Endothelial cell of umbilical vein (primary cell): ENCODE data around the gene CLSTN2. TPM values are rescaled to one million over a fixed set of nuclear protein-coding genes. Genes with fewer than 3 reads are reported as not detected.

Experiments used
- BruUV-seq: library from RNA; stranded (reverse); fragments of 400-500 nt; replicated peaks from 2 replicates; lab custom pipeline; 2021; lab: Mats Ljungman, UMichigan
- CTCF ChIA-PET: fragments of 300-600, 350-600 bp; sonication (Branson Sonifier 250); formaldehyde crosslinking; loops from one replicate; lab custom pipeline; 2021; ENCODE audit warnings: antibody characterized with exemption, inconsistent platforms; lab: Charles Lee
- POLR2A ChIA-PET: fragments of 300-600, 350-600 bp; sonication (Branson Sonifier 250); formaldehyde crosslinking; loops from one replicate; lab custom pipeline; 2021; ENCODE audit warnings: antibody characterized with exemption, inconsistent platforms; lab: Charles Lee
- DNase-seq: peaks from one replicate; pipeline ENCODE4 v3.0.0-alpha.2; 2011; ENCODE audit warnings: low read depth, low spot score
- FAIRE-seq: peaks from 2 replicates; lab custom pipeline; 2011; peaks lifted over from hg19 to GRCh38; lab: Jason Lieb, UNC
- H2AFZ ChIP-seq: 2 replicates; pipeline ENCODE4 v1.6.0; 2012; ENCODE audit warnings: low read depth, low read length, control low read depth, inconsistent platforms
- H3K27ac ChIP-seq: 2 replicates; pipeline ENCODE4 v1.5.1; 2011; ENCODE audit warnings: low read depth, mild to moderate bottlenecking, control low read depth, low read length, moderate library complexity; ENCODE audit not compliant: insufficient read depth
- H3K27me3 ChIP-seq, 2 experiments: 2 replicates each; pipeline versions ENCODE4 v1.6.0 to v1.6.1; 2011; ENCODE audit warnings: low read length in 2 of 2, mixed read lengths in 1 of 2; ENCODE audit not compliant: control insufficient read depth in 2 of 2, insufficient read depth in 2 of 2
- H3K36me3 ChIP-seq, 2 experiments: 2 replicates in 1 of 2; 3 replicates in 1 of 2; pipeline ENCODE4 v1.5.1; 2011; ENCODE audit warnings: low read length in 2 of 2, mild to moderate bottlenecking in 1 of 2, moderate library complexity in 1 of 2; ENCODE audit not compliant: control insufficient read depth in 2 of 2, insufficient read depth in 2 of 2; ENCODE audit errors: extremely low read depth in 1 of 2
- H3K4me1 ChIP-seq: 3 replicates; pipeline ENCODE4 v1.5.1; 2011; ENCODE audit warnings: mild to moderate bottlenecking, low read length; ENCODE audit not compliant: control insufficient read depth, insufficient read depth; ENCODE audit errors: extremely low read depth
- H3K4me2 ChIP-seq: 2 replicates; pipeline ENCODE4 v1.6.1; 2011; ENCODE audit warnings: low read length, control low read depth, mixed read lengths; ENCODE audit not compliant: insufficient read depth
- H3K4me3 ChIP-seq, 3 experiments: fragments of 200-600 bp in 1 of 3; sonication (generic), shearing (Covaris generic) in 1 of 3; replicated peaks in 1 of 3; 2 replicates each; pipeline ENCODE4 v1.5.1; 2011 to 2016; ENCODE audit warnings: control low read depth in 3 of 3, low read length in 3 of 3, mild to moderate bottlenecking in 2 of 3, inconsistent platforms in 1 of 3, low read depth in 1 of 3, moderate library complexity in 1 of 3; ENCODE audit not compliant: insufficient read depth in 1 of 3
- H3K79me2 ChIP-seq: 2 replicates; pipeline ENCODE4 v1.6.0; 2012; ENCODE audit warnings: low read length, inconsistent platforms; ENCODE audit not compliant: control insufficient read depth, insufficient read depth
- H3K9ac ChIP-seq: replicated peaks from 2 replicates; pipeline ENCODE3; 2011; ENCODE audit warnings: low read length, control low read depth; ENCODE audit not compliant: insufficient read depth; ENCODE audit errors: extremely low read depth
- H3K9me1 ChIP-seq: replicated peaks from 3 replicates; pipeline ENCODE4 v1.6.0; 2011; ENCODE audit warnings: mild to moderate bottlenecking, low read length; ENCODE audit not compliant: control insufficient read depth, insufficient read depth; ENCODE audit errors: extremely low read depth
- H3K9me3 ChIP-seq: replicated peaks from 2 replicates; pipeline ENCODE4 v1.5.1; 2012; ENCODE audit warnings: low read length, inconsistent platforms; ENCODE audit not compliant: control insufficient read depth, insufficient read depth
- H4K20me1 ChIP-seq: replicated peaks from 2 replicates; pipeline ENCODE3; 2011; ENCODE audit warnings: mild to moderate bottlenecking, low read length; ENCODE audit not compliant: control insufficient read depth, insufficient read depth; ENCODE audit errors: extremely low read depth
- CTCF ChIP-seq, 2 donors: IDR thresholded peaks; 1 replicate in 1 of 2; 2 replicates in 1 of 2; pipeline ENCODE4 v1.5.1; 2011; ENCODE audit warnings: low read length in 2 of 2, mild to moderate bottlenecking in 2 of 2, moderate library complexity in 2 of 2, control low read depth in 1 of 2, inconsistent platforms in 1 of 2, low read depth in 1 of 2; ENCODE audit not compliant: insufficient read depth in 1 of 2; ENCODE audit errors: extremely low read depth in 1 of 2
- EZH2 ChIP-seq: IDR thresholded peaks from 2 replicates; pipeline ENCODE4 v1.6.1; 2012; ENCODE audit warnings: borderline replicate concordance, low read depth, mild to moderate bottlenecking, moderate library complexity, low read length, inconsistent platforms; ENCODE audit not compliant: severe bottlenecking
- FOS ChIP-seq: IDR thresholded peaks from 2 replicates; pipeline ENCODE4 v1.6.1; 2011; ENCODE audit warnings: mild to moderate bottlenecking, low read length, moderate library complexity, borderline replicate concordance; ENCODE audit not compliant: insufficient read depth
- GATA2 ChIP-seq: IDR thresholded peaks from 2 replicates; pipeline ENCODE4 v1.7.0; 2011; ENCODE audit warnings: low read depth, mild to moderate bottlenecking, moderate library complexity, mixed read lengths, low read length; ENCODE audit not compliant: insufficient read length, insufficient read depth
- JUN ChIP-seq: IDR thresholded peaks from 2 replicates; pipeline ENCODE4 v1.6.1; 2011; ENCODE audit warnings: borderline replicate concordance, low read depth; ENCODE audit not compliant: insufficient read length, insufficient read depth
- MAX ChIP-seq: IDR thresholded peaks from 2 replicates; pipeline ENCODE4 v1.6.1; 2011; ENCODE audit not compliant: insufficient read depth, insufficient read length
- POLR2A ChIP-seq: IDR thresholded peaks from 2 replicates; pipeline ENCODE4 v1.6.1; 2012; ENCODE audit warnings: low read depth, mild to moderate bottlenecking, control low read depth, low read length
- POLR2AphosphoS5 ChIP-seq: IDR thresholded peaks from 2 replicates; pipeline ENCODE4 v1.6.1; 2012; ENCODE audit warnings: low read depth, mild to moderate bottlenecking, control low read depth, low read length, moderate library complexity; ENCODE audit not compliant: insufficient read depth
- dilution Hi-C: fragments of 300-500 bp; cut with MboI; formaldehyde crosslinking; loops from one replicate; pipeline ENCODE4 v1.15.0; 2019; ENCODE audit warnings: low sequenced_read_pairs; ENCODE audit not compliant: extremely low pct_ligation_motif_present
- intact Hi-C: fragments of 100-400 bp; cut with micrococcal nuclease; formaldehyde crosslinking; loops from one replicate; pipeline ENCODE4 v1.10.0; 2022
- polyA plus RNA-seq, 4 experiments: library from polyadenylated mRNA; depleted of rRNA in 3 of 4; stranded (reverse) in 3 of 4; unstranded in 1 of 4; fragments of >200 nt; gene quantifications; 2 replicates each; pipeline versions ENCODE4 v1.2.1 to v1.2.3, GENCODE V29; 2011 to 2012; ENCODE audit warnings: missing spikeins in 1 of 4
- total RNA-seq: library from RNA; stranded (reverse); gene quantifications from 2 replicates; pipeline ENCODE4 v1.2.3, GENCODE V29; 2021

The CLSTN2 gene
- total and polyA plus RNA-seq, 2 donors (not counting 3 experiments of a cell fraction or from before 2014, with no cell fraction given), result 0.26 to 0.38 TPM

GRCh38 chr3:140250945-140251344 is 316.0 kb downstream of the CLSTN2 start:
- Histone ChIP-seq H3K36me3 (no peaks in the 10 kb centered on the region), H3K4me1 (no peaks in the 10 kb centered on the region), H2AFZ (no peak overlapping the region), H3K27me3 (peaks cover 0 to 8% of the 10 kb centered on the region in 2 experiments), H3K79me2 (no peaks in the 10 kb centered on the region), H3K9me3 (no peaks in the 10 kb centered on the region), H3K27ac (no peak overlapping the region), H4K20me1 (no peaks in the 10 kb centered on the region), H3K4me2 (no peak overlapping the region), H3K4me3 (no peak overlapping the region), H3K9me1 (no peaks in the 10 kb centered on the region), H3K9ac (no peak overlapping the region)
- no TSS peak for BruUV-seq
- DNase-seq (no peak), FAIRE-seq (no peak)
- no peak for TF ChIP-seq POLR2A
- TF ChIP-seq FOS, result no peak
- no peak for TF ChIP-seq JUN
- no peak for TF ChIP-seq EZH2
- TF ChIP-seq MAX, result no peak
- TF ChIP-seq POLR2AphosphoS5, result no peak
- no peak for TF ChIP-seq CTCF (IDR thresholded peaks at IDR 0.05; ENCODE audit: extremely low read depth in 1 of 2, insufficient read depth in 1 of 2, low read depth in 1 of 2, low read length in 2 of 2)
- TF ChIP-seq GATA2, result no peak
- ChIA-PET POLR2A (no interaction called here), CTCF (no interaction called here)
- dilution Hi-C loops, result no loop called here
- intact Hi-C loops, result loop anchor here (1.0 kb wide), 1 partner anchor 35 kb away; no protein-coding TSS in a partner anchor
